Measurements from ENCODE around the gene DNAAF5. TPM values are rescaled to one million over a fixed set of nuclear protein-coding genes. Genes with fewer than 3 reads are reported as not detected.

DNAAF5 gene
- total RNA-seq, 4 donors from 2014 or later, result 26.7 to 34.4 (median 29.0) TPM

- WGBS, result 83% methylated on average over 9 of the region's 9 CpGs
Observed at GRCh38 chr7:755413-755805, 28.9 kb downstream of the DNAAF5 start.

GRCh38 chr7:756231-756927 lies 29.9 kb downstream of the DNAAF5 start:
- H3K36me3 ChIP-seq, result peaks cover 80% of the 10 kb centered on the region
- DNase-seq (ENCODE audit: low spot score in 2 of 2), result peak in 1 of 2 donors; percentile 55
- H3K4me3 ChIP-seq, result no peak overlapping the region
- TF ChIP-seq POLR2AphosphoS5 (IDR thresholded peaks at IDR 0.05) (no peak), EP300 (IDR thresholded peaks at IDR 0.05) (no peak), POLR2A (IDR thresholded peaks at IDR 0.05) (no peak), CTCF (IDR thresholded peaks at IDR 0.05) (no peak)
- H3K27me3 ChIP-seq, result no peaks in the 10 kb centered on the region
- no peaks in the 10 kb centered on the region for H3K9me3 ChIP-seq
- WGBS, result 96% methylated on average over 23 of the region's 30 CpGs
- no peak overlapping the region for H3K27ac ChIP-seq
- no peaks in the 10 kb centered on the region for H3K4me1 ChIP-seq

More at GRCh38 chr7:755413-755805, 28.9 kb downstream of the DNAAF5 start:
- H3K27me3 ChIP-seq, result no peaks in the 10 kb centered on the region
- TF ChIP-seq CTCF (IDR thresholded peaks at IDR 0.05), result no peak
- no peak for TF ChIP-seq POLR2AphosphoS5 (IDR thresholded peaks at IDR 0.05)
- no peak for TF ChIP-seq EP300 (IDR thresholded peaks at IDR 0.05)
- no peak for TF ChIP-seq POLR2A (IDR thresholded peaks at IDR 0.05)
- H3K4me1 ChIP-seq, result no peaks in the 10 kb centered on the region
- H3K9me3 ChIP-seq, result no peaks in the 10 kb centered on the region
- peaks cover 80% of the 10 kb centered on the region for H3K36me3 ChIP-seq
- H3K4me3 ChIP-seq, result no peak overlapping the region
- DNase-seq (ENCODE audit: low spot score in 2 of 2), result peak in 1 of 2 donors; percentile 25
- no peak overlapping the region for H3K27ac ChIP-seq

GRCh38 chr7:756928-757560 lies 30.5 kb downstream of the DNAAF5 start:
- Histone ChIP-seq H3K27me3 (no peaks in the 10 kb centered on the region), H3K9me3 (no peaks in the 10 kb centered on the region), H3K4me1 (no peaks in the 10 kb centered on the region), H3K4me3 (no peak overlapping the region), H3K27ac (no peak overlapping the region), H3K36me3 (peaks cover 83% of the 10 kb centered on the region)
- no peak for TF ChIP-seq EP300 (IDR thresholded peaks at IDR 0.05)
- TF ChIP-seq POLR2A (IDR thresholded peaks at IDR 0.05), result no peak
- TF ChIP-seq CTCF (IDR thresholded peaks at IDR 0.05), result no peak
- TF ChIP-seq POLR2AphosphoS5 (IDR thresholded peaks at IDR 0.05), result no peak
- 96% methylated on average over 21 of the region's 35 CpGs for WGBS
- peak in 1 of 2 donors; percentile 55 for DNase-seq (ENCODE audit: low spot score in 2 of 2)

- Histone ChIP-seq H3K27ac (no peak overlapping the region), H3K9me3 (no peaks in the 10 kb centered on the region), H3K36me3 (peaks cover 84% of the 10 kb centered on the region), H3K4me3 (no peak overlapping the region), H3K4me1 (no peaks in the 10 kb centered on the region), H3K27me3 (no peaks in the 10 kb centered on the region)
- 89% methylated on average over 19 of the region's 19 CpGs for WGBS
- DNase-seq (ENCODE audit: low spot score in 2 of 2), result peak in 1 of 2 donors; percentile 36
- TF ChIP-seq EP300 (IDR thresholded peaks at IDR 0.05), result no peak
- no peak for TF ChIP-seq POLR2AphosphoS5 (IDR thresholded peaks at IDR 0.05)
- no peak for TF ChIP-seq CTCF (IDR thresholded peaks at IDR 0.05)
- no peak for TF ChIP-seq POLR2A (IDR thresholded peaks at IDR 0.05)
Observed at GRCh38 chr7:757741-758163, 31.3 kb downstream of the DNAAF5 start.

- TF ChIP-seq CTCF (IDR thresholded peaks at IDR 0.05) (no peak), EP300 (IDR thresholded peaks at IDR 0.05) (no peak), POLR2A (IDR thresholded peaks at IDR 0.05) (no peak), POLR2AphosphoS5 (IDR thresholded peaks at IDR 0.05) (no peak)
- Histone ChIP-seq H3K4me1 (no peaks in the 10 kb centered on the region), H3K27me3 (no peaks in the 10 kb centered on the region), H3K27ac (no peak overlapping the region), H3K9me3 (no peaks in the 10 kb centered on the region), H3K36me3 (peaks cover 86% of the 10 kb centered on the region), H3K4me3 (no peak overlapping the region)
- 91% methylated on average over 8 of the region's 8 CpGs for WGBS
- no peak for DNase-seq (ENCODE audit: low spot score in 2 of 2)
Observed at GRCh38 chr7:759569-759968, 33.1 kb downstream of the DNAAF5 start.

Data from suprapubic skin (tissue), 4 donors.